Fibroblast of mammary gland (primary cell): ENCODE measurements around the gene SMG6.

Experiments
- DNase-seq: peaks from one replicate; pipeline ENCODE4 v3.0.0-alpha.2; 2010; ENCODE audit warnings: low read depth
- H3K4me3 ChIP-seq: 2 replicates; pipeline ENCODE4 v1.5.1; 2011; ENCODE audit warnings: low read depth, mild to moderate bottlenecking, low read length, moderate library complexity; ENCODE audit not compliant: control insufficient read depth
- TF ChIP-seq, protein P1 (sequence below): conservative IDR thresholded peaks from 2 replicates; pipeline ENCODE4 v1.5.1; 2011; ENCODE audit warnings: low read depth, low read length, inconsistent platforms; ENCODE audit not compliant: control insufficient read depth, insufficient read depth

The SMG6 gene

DNA sequence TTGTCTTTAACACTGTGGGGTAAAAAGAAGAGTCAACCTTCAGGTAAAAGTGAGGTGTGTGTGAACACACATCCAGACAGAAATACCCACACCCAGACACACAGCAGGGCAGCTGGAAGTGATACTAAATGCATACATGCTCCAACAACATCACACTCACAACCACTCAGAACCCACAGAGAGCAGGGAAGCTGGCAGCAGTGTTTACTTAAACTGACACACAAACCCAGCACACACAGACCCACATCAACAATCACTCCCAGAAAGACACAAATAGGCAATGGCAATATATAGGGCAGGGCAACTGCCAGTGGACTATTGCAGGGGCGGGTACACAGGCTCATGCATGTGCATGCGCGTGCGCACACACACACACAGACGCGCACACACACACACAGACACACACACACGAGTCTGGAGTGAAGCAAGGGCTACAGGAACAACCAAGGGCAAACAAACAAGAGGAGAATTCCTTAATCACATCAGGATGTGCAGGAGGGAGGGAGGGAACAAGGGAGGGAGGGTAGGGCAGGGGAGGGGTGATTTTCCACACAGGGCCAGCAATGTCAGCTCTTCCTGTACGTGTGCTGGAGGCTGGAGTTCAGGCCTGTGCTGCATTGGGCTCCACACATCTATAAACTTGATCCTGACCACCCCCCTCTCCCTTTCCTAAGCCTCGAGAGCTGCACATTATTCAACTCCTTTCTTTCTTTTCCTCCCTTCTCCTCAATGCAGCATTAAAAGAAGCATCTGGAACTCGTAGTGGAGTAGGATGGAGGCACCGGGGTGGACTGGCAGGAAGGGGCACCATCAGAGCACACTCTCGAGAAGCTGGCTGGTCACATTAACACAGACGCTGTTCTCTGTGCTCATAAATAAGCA is 218.6 kb downstream of the SMG6 start:
- TF ChIP-seq, protein P1, sequence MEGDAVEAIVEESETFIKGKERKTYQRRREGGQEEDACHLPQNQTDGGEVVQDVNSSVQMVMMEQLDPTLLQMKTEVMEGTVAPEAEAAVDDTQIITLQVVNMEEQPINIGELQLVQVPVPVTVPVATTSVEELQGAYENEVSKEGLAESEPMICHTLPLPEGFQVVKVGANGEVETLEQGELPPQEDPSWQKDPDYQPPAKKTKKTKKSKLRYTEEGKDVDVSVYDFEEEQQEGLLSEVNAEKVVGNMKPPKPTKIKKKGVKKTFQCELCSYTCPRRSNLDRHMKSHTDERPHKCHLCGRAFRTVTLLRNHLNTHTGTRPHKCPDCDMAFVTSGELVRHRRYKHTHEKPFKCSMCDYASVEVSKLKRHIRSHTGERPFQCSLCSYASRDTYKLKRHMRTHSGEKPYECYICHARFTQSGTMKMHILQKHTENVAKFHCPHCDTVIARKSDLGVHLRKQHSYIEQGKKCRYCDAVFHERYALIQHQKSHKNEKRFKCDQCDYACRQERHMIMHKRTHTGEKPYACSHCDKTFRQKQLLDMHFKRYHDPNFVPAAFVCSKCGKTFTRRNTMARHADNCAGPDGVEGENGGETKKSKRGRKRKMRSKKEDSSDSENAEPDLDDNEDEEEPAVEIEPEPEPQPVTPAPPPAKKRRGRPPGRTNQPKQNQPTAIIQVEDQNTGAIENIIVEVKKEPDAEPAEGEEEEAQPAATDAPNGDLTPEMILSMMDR, result no peak
- no peak overlapping the region for H3K4me3 ChIP-seq
- peak; percentile 95 for DNase-seq

DNA sequence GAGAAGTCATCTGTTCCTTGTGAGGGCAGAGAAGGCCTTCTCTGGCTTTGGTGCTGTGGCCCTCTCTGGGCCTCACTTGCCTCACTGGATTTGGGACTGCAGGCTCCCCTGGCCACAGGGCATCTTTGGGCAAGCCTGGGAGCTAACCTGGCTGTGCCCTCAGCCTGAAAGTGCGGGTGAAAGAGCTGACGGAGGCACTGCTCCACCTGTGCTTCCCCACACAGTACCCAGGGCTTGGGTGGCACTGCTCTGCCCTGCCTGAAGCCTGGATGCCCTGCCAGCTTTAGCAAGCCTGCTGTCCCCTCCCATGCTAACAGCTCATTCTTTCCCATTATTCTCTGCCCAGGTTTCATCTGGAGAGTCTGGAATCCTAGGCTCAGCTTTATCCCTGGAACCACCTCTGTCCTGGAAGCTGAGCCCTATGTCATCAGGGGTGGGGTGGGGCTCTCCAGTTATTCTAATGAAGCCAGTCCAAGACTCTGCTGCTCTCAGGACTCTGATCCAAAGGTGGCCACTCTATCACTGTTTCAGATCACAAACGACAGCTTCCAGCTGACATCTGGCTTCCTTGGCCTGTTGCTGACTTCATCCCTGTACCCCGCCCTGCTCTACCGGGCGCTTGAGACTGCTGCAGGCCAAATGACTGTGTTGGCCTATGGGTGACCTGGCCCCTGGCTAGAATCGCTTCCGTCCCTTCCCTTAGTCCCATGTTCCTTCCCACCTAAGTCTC is 219.4 kb downstream of the SMG6 start:
- H3K4me3 ChIP-seq, result no peak overlapping the region
- TF ChIP-seq, protein P1, result no peak
- peak; percentile 87 for DNase-seq

DNA sequence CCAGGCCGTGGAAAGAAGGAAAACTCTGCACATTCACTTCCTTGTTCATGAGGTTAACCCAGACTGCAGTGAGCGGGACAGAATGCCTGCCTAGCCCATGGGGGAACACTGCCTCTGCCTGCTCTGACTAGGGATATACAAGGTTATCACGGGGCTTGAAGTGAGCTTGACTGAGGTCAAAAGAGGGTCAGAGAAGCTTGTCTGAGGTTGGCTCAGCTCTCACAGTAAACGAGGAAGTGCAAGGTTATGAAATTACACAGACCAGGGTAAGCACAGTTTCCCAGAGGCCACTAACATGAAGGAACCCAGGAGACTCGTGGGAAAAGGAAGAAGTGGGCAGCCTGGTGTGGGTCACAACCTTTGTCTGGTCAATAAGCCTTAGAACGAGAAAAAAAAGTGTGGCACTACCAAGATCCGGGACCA is 220.0 kb downstream of the SMG6 start:
- peak; percentile 25 for DNase-seq
- no peak overlapping the region for H3K4me3 ChIP-seq

DNA sequence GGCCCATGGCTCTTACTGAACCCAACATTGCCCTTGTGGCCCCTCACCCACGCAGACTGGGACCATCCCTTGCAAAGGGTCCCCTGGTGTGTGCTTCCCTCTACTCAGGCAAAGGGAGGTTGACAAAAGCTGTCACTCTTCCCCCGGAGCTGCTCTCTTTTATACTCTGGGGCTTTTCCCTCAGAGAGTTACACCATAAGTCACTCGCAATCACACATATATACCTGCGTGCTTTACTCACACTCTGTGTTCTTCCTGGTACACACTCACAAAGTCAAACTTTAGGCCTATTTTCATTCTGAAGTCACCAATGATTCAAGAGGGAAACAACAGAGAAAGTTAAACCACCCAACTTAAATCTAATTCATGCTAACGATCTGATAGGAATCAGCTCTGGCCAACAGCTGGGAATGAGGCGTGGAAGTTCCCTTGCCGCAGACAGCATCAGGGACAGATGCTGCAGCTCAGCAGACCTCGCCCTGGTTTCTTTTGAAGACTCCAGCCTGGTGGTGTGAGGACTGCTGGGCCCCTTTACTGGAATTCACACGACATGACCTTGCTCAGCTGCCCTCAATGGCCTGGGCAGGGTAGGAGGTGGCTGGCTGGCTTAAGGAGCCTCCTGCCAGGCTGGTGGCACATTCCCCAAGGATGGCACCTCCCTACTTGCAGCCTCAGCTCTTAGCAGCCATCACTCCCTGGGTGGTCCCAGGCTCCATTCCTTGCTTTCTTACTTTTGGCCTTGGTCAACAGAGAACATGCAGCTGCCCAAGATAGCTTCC is 221.4 kb downstream of the SMG6 start:
- H3K4me3 ChIP-seq, result no peak overlapping the region
- TF ChIP-seq, protein P1, result no peak
- peak; percentile 38 for DNase-seq

More for the DNA sequence above, 220.0 kb downstream of the SMG6 start:
- TF ChIP-seq, protein P1, result no peak

DNA sequence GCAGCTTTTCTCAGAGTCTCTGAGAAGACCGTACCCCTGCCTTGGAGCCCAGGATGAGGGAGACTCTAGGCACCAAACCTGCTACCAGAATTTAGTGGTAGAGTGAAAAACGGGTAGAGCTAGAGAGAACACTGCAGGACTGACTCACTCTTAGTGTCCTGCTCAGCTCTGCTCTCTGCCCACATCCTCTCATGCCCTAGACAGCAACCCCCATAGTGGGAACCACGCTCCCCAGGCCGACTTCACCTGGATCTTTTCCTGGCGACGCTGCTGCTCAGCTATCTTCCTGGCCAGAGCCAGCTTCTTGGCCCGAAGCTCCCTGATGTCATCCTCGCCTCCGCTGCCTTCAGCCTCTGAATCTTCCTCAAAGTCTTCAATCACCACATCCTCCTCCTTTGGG is 222.0 kb downstream of the SMG6 start:
- TF ChIP-seq, protein P1, result no peak
- H3K4me3 ChIP-seq, result no peak overlapping the region
- peak; percentile 89 for DNase-seq

DNA sequence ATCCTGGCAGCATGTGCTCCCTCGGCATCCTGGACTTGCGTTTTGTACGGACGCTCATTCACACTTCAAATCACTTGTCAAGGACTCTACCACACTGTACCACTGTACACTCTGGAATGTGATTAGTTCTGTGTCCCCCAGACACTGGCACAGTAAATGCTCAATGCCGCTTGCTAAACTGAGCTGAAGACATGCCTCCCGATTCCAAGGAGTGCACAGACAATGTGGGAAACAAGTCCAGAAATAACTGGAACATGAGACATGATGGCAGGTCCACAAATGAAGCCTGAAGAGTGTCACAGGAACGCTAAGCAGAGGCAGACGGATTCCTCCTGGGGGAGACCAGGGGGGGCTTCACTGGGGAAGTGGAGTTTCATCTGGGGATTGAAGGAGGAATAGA is 226.5 kb downstream of the SMG6 start:
- no peak overlapping the region for H3K4me3 ChIP-seq
- DNase-seq, result no peak
- TF ChIP-seq, protein P1, result no peak
